OCI-LY1 (cell line): Measurements from ENCODE around the gene TXNIP.

Source experiments
- CTCF ChIP-seq: fragments of 200-600 bp; sonication (generic), shearing (Covaris generic); IDR thresholded peaks from 2 replicates; pipeline ENCODE4 v1.5.1; 2017; ENCODE audit warnings: mild to moderate bottlenecking, antibody characterized with exemption, low read length, moderate library complexity, mixed read lengths
- EZH2 ChIP-seq: fragments of 200-600 bp; sonication (generic), shearing (Covaris generic); IDR thresholded peaks from 2 replicates; pipeline ENCODE4 v1.8.0; 2017; ENCODE audit warnings: borderline replicate concordance, mixed run types, mild to moderate bottlenecking, antibody characterized with exemption, low read length, moderate library complexity, mixed read lengths

- TF ChIP-seq CTCF (no peak), EZH2 (no peak)
These were observed 8.5 kb downstream of the TXNIP start for GRCh38 chr1:145987926-145988325.
